HG03575 (cell line): ENCODE results near the gene NELL2.
"Not testable (repeated sequence)": the region's sequence is repeated elsewhere in the genome, so short reads cannot be mapped to it uniquely, and the experiment has no call there.

Source experiments
- ATAC-seq: cut with Tn5 transposase; IDR thresholded peaks from one replicate; pipeline ENCODE4 v1.9.1; 2021; ENCODE audit not compliant: unreplicated experiment, insufficient number of reproducible peaks, low FRiP score; ENCODE audit errors: extremely low read depth

NELL2 gene

GRCh38 chr12:44851586-44851985 lies 24.5 kb downstream of the NELL2 start:
- no peak for ATAC-seq

DNA sequence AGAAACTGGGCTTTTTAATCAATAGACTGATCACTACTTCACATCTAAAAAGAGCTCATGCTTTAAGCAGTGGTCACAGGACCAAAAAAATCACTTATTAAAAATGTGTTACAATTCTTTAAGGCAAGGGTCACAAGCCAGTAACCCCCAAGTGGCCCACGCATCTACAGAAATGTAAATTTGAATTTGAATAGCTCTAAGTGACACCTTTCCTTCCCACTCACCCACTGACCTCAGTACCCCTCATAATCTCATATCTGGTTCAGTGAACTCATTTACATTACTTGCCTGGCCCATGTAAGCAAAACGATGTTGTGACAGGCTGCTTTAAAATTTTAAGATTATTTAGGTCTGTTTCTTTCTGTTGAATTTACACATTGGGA lies 27.4 kb downstream of the NELL2 start:
- ATAC-seq: no peak

DNA sequence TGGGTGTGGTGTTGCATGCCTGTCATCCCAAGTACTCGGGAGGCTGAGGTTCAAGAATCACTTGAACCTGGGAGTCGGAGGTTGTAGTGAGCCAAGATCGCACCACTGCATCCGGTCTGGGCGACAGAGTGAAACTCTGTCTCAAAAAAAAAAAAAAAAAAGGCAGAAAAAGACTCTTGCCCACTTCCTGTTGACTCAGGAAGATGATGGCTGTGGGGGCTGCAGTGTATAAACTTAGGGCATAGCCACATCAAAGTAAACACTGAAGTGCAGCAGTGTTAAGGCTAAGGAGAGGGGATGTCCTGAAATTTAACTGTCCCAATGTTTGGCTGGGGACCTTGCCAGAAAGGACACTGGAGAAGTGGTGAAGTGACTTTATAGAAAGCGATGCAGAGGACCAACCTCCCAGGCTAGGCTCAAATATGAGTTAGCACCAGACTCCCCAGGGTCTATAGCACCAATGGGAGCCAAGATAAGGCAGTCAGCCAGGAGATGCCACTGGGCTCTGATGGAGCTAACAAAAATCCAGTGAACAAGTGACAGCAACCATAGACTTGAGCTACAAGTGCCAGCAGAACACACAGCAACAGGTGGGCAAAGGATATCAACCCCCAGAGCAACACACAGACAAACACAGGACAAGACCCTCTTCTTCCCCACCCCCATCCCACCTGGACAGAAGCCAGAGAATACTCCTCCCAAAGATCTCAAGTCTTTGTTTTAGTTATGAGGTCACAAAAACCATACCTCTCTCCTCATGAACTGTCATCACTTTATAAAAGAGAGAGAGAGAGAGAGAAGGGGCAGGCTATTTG lies 28.0 kb downstream of the NELL2 start:
- peak; percentile 90 for ATAC-seq

GRCh38 chr12:44847403-44847802 lies 28.7 kb downstream of the NELL2 start:
- ATAC-seq: no peak

- ATAC-seq: no peak
These were observed 29.3 kb downstream of the NELL2 start for GRCh38 chr12:44846826-44847225.

DNA sequence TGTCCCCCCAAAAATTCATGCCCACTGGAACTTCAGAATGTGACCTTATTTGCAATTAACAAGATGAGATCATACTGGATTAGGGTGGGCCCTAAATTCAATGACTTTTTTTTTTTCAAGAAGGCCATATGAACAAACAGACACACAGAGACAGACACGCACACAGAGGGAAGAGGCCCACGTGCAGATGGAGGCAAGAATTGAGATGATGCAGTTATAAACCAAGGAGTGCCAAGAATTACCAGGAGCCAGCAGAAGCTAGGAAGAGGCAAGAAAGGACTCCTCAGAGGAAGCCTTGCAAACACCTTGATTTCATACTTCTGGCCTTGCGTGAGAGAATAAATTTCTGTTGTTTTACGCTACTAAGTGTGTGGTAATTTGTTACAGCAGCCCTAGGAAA lies 33.4 kb downstream of the NELL2 start:
- no peak for ATAC-seq

GRCh38 chr12:44839785-44840184 lies 36.3 kb downstream of the NELL2 start:
- no peak for ATAC-seq

DNA sequence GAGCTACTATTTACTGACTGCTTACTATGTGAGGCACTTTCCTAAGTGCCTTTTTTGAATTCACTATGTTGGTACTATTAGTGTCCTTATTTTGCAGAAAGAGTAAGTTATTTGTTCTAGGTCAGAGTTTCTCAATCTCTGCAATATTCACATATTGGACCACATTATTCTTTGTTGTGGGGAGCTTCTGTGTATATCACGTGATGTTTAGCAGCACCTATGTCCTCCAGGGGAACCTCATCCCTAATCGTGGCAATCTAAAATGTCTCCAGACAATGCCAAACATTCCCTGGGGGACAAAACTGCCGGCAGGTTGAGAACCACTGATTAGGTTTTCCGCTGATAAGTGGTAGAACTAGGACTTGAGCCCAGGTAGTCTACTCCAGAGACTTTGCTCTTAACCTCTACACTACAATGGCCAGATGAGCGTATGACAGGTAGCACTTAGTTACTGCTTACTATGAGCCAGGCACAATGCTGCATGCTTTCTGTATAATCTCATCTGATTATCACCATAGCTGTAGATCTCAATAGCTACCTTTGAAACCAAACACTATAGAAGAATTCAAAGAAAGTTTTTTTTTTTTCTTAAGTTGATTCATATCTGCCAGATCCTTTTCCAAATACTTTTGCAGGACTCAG lies 38.9 kb downstream of the NELL2 start:
- no peak for ATAC-seq

- no peak for ATAC-seq
These were observed 40.3 kb downstream of the NELL2 start for GRCh38 chr12:44835641-44836379.

- ATAC-seq: not testable (repeated sequence)
These were observed 41.1 kb downstream of the NELL2 start for GRCh38 chr12:44834996-44835395.

DNA sequence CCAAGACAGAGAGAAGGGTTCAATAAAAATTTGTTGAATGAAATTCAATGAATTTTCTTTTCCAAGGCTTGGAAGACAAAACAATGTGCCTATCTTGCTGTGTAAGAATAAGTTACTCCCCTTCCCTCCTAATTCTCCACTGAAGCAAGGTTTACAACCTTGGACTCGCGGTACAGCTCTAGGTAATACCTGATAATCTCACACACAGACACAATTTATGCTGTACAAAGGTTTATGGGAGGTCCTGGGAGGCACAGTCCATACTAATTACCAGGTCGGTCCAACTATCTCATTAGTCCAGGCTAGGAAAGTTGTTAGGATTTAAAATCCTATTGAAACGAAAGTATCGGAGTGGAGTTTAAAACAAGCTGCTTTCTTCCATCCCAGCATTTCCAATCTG lies 42.6 kb downstream of the NELL2 start:
- ATAC-seq: no peak

DNA sequence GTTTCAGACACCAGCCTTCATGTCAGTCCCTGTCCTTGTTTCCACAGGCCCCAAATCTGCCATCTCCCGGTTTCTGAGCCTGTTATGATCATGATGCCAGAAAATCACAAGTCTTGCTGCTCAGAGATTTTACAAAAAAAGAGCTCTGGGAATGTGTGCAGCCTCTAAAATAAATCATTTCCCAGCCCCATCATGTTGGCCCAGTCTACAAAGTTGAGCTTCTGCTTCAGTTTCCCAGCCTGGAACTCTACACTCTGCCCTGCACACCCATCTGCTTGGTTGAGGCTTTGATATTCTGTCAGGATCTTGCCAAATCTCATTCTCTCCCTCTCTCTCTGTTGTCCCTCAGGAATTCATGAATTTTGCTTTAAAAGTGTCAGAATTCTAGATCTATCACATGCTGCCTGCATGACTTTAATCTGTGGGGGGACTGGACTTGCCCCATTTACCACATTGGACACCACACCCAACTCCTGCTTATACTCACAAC lies 45.5 kb downstream of the NELL2 start:
- no peak for ATAC-seq

DNA sequence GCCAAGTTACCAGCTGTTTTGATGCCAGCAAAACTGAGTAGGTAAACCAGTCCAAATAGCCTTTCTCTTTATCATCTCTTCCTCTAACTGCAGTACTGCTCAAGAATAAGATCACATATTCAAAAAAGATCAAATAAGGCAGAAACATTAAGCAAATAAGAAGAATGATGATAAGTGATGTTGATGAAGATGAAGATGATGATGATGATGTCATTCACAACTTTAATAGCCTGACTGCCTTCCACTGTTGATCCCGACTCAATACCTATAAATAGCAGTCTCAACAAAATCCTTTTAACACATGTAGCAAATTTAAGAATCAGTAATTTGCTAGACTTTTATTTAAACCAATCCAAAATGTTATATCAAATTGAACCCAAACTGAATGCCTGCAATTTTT lies 47.1 kb downstream of the NELL2 start:
- ATAC-seq: no peak

DNA sequence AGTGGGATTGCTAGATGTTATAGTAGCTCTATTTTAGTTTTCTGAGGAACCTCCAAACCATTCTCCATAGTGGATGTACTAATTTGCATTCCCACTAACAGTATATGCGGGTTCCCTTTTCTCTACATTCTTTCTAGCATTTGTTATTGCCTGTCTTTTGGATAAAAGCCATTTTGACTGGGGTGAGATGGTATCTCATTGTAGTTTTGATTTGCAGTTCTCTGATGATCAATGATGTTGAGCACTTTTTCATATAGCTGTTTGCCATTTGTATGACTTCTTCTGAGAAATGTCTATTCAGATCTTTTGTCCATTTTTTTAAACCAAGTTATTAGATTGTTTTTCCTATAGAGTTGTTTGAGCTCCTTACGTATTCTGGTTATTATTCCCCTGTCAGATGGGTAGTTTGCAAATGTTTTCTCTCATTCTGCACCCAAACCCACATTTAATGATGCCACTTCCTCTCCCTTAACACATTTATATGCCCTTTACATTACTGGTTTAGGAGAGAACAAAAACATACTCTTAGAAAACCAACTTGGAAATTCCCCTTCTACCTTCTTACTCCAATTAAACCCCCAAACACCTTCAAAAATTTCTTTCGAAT lies 48.2 kb downstream of the NELL2 start:
- no peak for ATAC-seq

- not testable (repeated sequence) for ATAC-seq
These were observed 54.4 kb downstream of the NELL2 start for GRCh38 chr12:44821702-44822101.

- no peak for ATAC-seq
These were observed 56.2 kb downstream of the NELL2 start for GRCh38 chr12:44819884-44820283.

GRCh38 chr12:44817687-44818086 lies 58.4 kb downstream of the NELL2 start:
- no peak for ATAC-seq

GRCh38 chr12:44816446-44817017 lies 59.6 kb downstream of the NELL2 start:
- no peak for ATAC-seq

DNA sequence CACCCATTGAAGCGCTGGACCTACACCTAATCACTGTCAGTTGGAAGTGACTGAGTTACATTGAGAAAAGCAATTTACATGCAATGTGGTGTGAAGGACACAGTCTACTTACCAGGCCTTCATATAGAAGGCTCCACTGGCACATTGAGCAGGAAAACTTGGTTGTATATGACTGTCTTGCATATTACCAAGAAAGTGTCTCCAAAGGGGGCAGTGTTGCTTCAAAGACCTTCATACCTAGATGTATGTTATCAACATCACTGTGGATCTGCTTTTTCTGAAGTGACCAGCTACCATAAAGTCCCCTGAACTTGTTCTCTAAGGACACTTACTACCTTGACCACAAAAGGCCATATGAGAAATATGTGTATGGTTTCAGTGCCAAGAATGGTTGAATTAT lies 64.1 kb downstream of the NELL2 start:
- no peak for ATAC-seq
